ENCODE results near the gene DMWD. TPM values are rescaled to one million over a fixed set of nuclear protein-coding genes. Genes with fewer than 3 reads are reported as not detected.

Gene DMWD
- total RNA-seq, 2 experiments from 2014 or later, result 43.2 to 44.0 TPM

- CTCF ChIA-PET (ENCODE audit: unreplicated experiment), result no interaction called here
- no TSS peak for BruUV-seq (replicated peaks)
Observed at GRCh38 chr19:45822716-45823115, 30.1 kb upstream of the DMWD start.

GRCh38 chr19:45821570-45821969 is 28.9 kb upstream of the DMWD start:
- H3K9me2 ChIP-seq (ENCODE audit: insufficient read depth, low read length), result no peaks in the 10 kb centered on the region
- no peak for DNase-seq (ENCODE audit: low spot score)
- intact Hi-C loops (cut with micrococcal nuclease; ENCODE audit: unreplicated experiment), result no loop called here
- no peaks in the 10 kb centered on the region for H3K9me3 ChIP-seq (ENCODE audit: low read length)
- H3K4me2 ChIP-seq (ENCODE audit: low read length), result no peak overlapping the region
- H4K20me1 ChIP-seq (ENCODE audit: insufficient read depth, low read length), result no peaks in the 10 kb centered on the region
- CTCF ChIA-PET (ENCODE audit: unreplicated experiment), result no interaction called here
- no peak for TF ChIP-seq EZH2phosphoT487 (IDR thresholded peaks at IDR 0.05; ENCODE audit: borderline replicate concordance, low read depth, low read length)
- H3K4me1 ChIP-seq (ENCODE audit: insufficient read depth, low read length, poor library complexity, severe bottlenecking), result peaks cover 5% of the 10 kb centered on the region
- no peaks in the 10 kb centered on the region for H3K79me2 ChIP-seq (ENCODE audit: insufficient read depth, low read depth, low read length)
- no TSS peak for BruUV-seq (replicated peaks)
- H3K36me3 ChIP-seq (ENCODE audit: insufficient read depth, low read length), result peaks cover 66% of the 10 kb centered on the region
- H3K27ac ChIP-seq (ENCODE audit: low read depth, low read length, poor library complexity, severe bottlenecking), result no peak overlapping the region
- no peak overlapping the region for H3K4me3 ChIP-seq (ENCODE audit: low read depth, low read length, poor library complexity, severe bottlenecking)
- no peak overlapping the region for H2AFZ ChIP-seq (ENCODE audit: low read length)
- POLR2A ChIA-PET, result no interaction called here

More at GRCh38 chr19:45822716-45823115, 30.1 kb upstream of the DMWD start:
- POLR2A ChIA-PET, result no interaction called here
- Histone ChIP-seq H3K4me2 (ENCODE audit: low read length) (no peak overlapping the region), H3K4me3 (ENCODE audit: low read depth, low read length, poor library complexity, severe bottlenecking) (no peak overlapping the region), H3K36me3 (ENCODE audit: insufficient read depth, low read length) (peaks cover 77% of the 10 kb centered on the region), H4K20me1 (ENCODE audit: insufficient read depth, low read length) (no peaks in the 10 kb centered on the region), H3K79me2 (ENCODE audit: insufficient read depth, low read depth, low read length) (no peaks in the 10 kb centered on the region), H2AFZ (ENCODE audit: low read length) (no peak overlapping the region), H3K9me2 (ENCODE audit: insufficient read depth, low read length) (no peaks in the 10 kb centered on the region), H3K27ac (ENCODE audit: low read depth, low read length, poor library complexity, severe bottlenecking) (no peak overlapping the region), H3K4me1 (ENCODE audit: insufficient read depth, low read length, poor library complexity, severe bottlenecking) (no peaks in the 10 kb centered on the region), H3K9me3 (ENCODE audit: low read length) (no peaks in the 10 kb centered on the region)
- no peak for DNase-seq (ENCODE audit: low spot score)
- intact Hi-C loops (cut with micrococcal nuclease; ENCODE audit: unreplicated experiment), result no loop called here
- TF ChIP-seq EZH2phosphoT487 (IDR thresholded peaks at IDR 0.05; ENCODE audit: borderline replicate concordance, low read depth, low read length) (no peak), CTCF (conservative IDR thresholded peaks at IDR 0.05; ENCODE audit: low read length) (no peak)

- ChIA-PET POLR2A (no interaction called here), CTCF (ENCODE audit: unreplicated experiment) (no interaction called here)
- Histone ChIP-seq H3K36me3 (ENCODE audit: insufficient read depth, low read length) (peaks cover 64% of the 10 kb centered on the region), H3K27ac (ENCODE audit: low read depth, low read length, poor library complexity, severe bottlenecking) (no peak overlapping the region), H2AFZ (ENCODE audit: low read length) (no peak overlapping the region), H3K4me1 (ENCODE audit: insufficient read depth, low read length, poor library complexity, severe bottlenecking) (peaks cover 5% of the 10 kb centered on the region), H3K4me2 (ENCODE audit: low read length) (no peak overlapping the region), H4K20me1 (ENCODE audit: insufficient read depth, low read length) (no peaks in the 10 kb centered on the region), H3K4me3 (ENCODE audit: low read depth, low read length, poor library complexity, severe bottlenecking) (no peak overlapping the region), H3K9me2 (ENCODE audit: insufficient read depth, low read length) (no peaks in the 10 kb centered on the region), H3K9me3 (ENCODE audit: low read length) (no peaks in the 10 kb centered on the region), H3K79me2 (ENCODE audit: insufficient read depth, low read depth, low read length) (no peaks in the 10 kb centered on the region)
- intact Hi-C loops (cut with micrococcal nuclease; ENCODE audit: unreplicated experiment), result no loop called here
- TF ChIP-seq CTCF (conservative IDR thresholded peaks at IDR 0.05; ENCODE audit: low read length) (no peak), EZH2phosphoT487 (IDR thresholded peaks at IDR 0.05; ENCODE audit: borderline replicate concordance, low read depth, low read length) (no peak)
- no TSS peak for BruUV-seq (replicated peaks)
- DNase-seq (ENCODE audit: low spot score), result no peak
Observed at GRCh38 chr19:45821103-45821521, 28.5 kb upstream of the DMWD start.

All from OCI-LY7 (cell line).